DND-41 (cell line): ENCODE data around the gene PEX5L.

ENCODE experiments used
- EZH2 ChIP-seq: IDR thresholded peaks from 3 replicates; pipeline ENCODE4 v1.6.1; 2012; ENCODE audit warnings: borderline replicate concordance, low read depth, mild to moderate bottlenecking, moderate library complexity, low read length, inconsistent platforms; ENCODE audit not compliant: severe bottlenecking
- TF ChIP-seq, protein P1 (sequence below): IDR thresholded peaks from 2 replicates; pipeline ENCODE4 v1.5.1; 2012; ENCODE audit warnings: borderline replicate concordance, low read length, moderate library complexity, mild to moderate bottlenecking; ENCODE audit not compliant: poor library complexity, severe bottlenecking; ENCODE audit errors: extremely low read depth

DNA sequence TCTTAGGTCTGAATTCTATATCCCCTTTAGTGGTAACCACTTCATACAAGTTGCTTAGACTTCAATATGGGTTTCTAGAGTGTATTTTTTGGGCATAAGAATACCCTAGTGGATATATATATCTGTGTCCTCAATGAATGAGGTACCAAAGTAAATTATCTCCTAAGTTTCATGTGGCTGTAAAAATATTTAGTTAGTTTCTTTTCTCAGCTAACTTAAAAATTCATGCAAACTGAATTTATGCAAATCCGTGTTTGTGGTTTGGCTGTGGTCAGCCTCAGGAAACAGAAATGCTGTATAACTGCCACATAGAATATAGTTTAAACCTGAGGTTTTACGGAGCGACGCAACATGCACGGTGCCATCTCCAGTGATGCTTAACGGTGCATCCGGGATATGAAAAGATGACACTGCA lies 80.3 kb downstream of the PEX5L start:
- TF ChIP-seq, protein P1, sequence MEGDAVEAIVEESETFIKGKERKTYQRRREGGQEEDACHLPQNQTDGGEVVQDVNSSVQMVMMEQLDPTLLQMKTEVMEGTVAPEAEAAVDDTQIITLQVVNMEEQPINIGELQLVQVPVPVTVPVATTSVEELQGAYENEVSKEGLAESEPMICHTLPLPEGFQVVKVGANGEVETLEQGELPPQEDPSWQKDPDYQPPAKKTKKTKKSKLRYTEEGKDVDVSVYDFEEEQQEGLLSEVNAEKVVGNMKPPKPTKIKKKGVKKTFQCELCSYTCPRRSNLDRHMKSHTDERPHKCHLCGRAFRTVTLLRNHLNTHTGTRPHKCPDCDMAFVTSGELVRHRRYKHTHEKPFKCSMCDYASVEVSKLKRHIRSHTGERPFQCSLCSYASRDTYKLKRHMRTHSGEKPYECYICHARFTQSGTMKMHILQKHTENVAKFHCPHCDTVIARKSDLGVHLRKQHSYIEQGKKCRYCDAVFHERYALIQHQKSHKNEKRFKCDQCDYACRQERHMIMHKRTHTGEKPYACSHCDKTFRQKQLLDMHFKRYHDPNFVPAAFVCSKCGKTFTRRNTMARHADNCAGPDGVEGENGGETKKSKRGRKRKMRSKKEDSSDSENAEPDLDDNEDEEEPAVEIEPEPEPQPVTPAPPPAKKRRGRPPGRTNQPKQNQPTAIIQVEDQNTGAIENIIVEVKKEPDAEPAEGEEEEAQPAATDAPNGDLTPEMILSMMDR: no peak
- no peak for TF ChIP-seq EZH2
